Activated CD8-positive, alpha-beta T cell treated with anti-CD3 and anti-CD28 coated beads, Interleukin-2, amount 10 ng/mL, durations not matched to agents 7 days and 5 days (primary cell): Measurements from ENCODE around the gene ZNF580. TPM values are rescaled to one million over a fixed set of nuclear protein-coding genes. Genes with fewer than 3 reads are reported as not detected.

ENCODE experiments used
- ATAC-seq: fragments of 150-1000 bp; cut with Tn5 transposase; one replicate; pipeline ENCODE4 v1.10.0; 2021; ENCODE audit warnings: moderate library complexity
- CTCF ChIA-PET: fragments of 350-600 bp; sonication (Branson Sonifier 250); formaldehyde crosslinking; loops from one replicate; lab custom pipeline; 2021; ENCODE audit warnings: antibody characterized with exemption; lab: Charles Lee
- POLR2A ChIA-PET: fragments of 350-600 bp; sonication (Branson Sonifier 250); formaldehyde crosslinking; loops from one replicate; lab custom pipeline; 2021; ENCODE audit warnings: antibody characterized with exemption; lab: Charles Lee
- DNase-seq: peaks from one replicate; pipeline ENCODE4 v3.0.0-alpha.2; 2020
- H3K27ac Mint-ChIP-seq: one replicate; pipeline ENCODE4 v1.8.0; 2021; ENCODE audit warnings: mild to moderate bottlenecking, mixed read lengths
- H3K27me3 Mint-ChIP-seq: one replicate; pipeline ENCODE4 v1.8.0; 2021; ENCODE audit warnings: low read depth, mixed read lengths
- H3K36me3 Mint-ChIP-seq: one replicate; pipeline ENCODE4 v1.8.0; 2021; ENCODE audit warnings: low read depth, mixed read lengths
- H3K4me1 Mint-ChIP-seq: one replicate; pipeline ENCODE4 v1.8.0; 2021; ENCODE audit warnings: low read depth, mixed read lengths
- H3K4me3 Mint-ChIP-seq: one replicate; pipeline ENCODE4 v1.8.0; 2021; ENCODE audit warnings: mild to moderate bottlenecking, mixed read lengths
- H3K9me3 Mint-ChIP-seq: one replicate; pipeline ENCODE4 v1.8.0; 2022; ENCODE audit warnings: mixed read lengths; ENCODE audit not compliant: insufficient read depth
- total RNA-seq, 2 experiments: library from RNA; stranded (reverse); gene quantifications; one replicate each; pipeline ENCODE4 v1.2.3, GENCODE V29; 2021

Gene ZNF580
- total RNA-seq, 2 experiments from 2014 or later = 30.2 to 32.1 TPM

GRCh38 chr19:55626350-55626749 lies 14.5 kb upstream of the ZNF580 start:
- POLR2A ChIA-PET = interaction anchor here (1.1 to 2.8 kb wide), 4 partner anchors 9 to 150 kb away, joined by 3 to 27 read pairs (median 7); partner anchors contain the start of genes FIZ1, ZNF524, ZNF628 and ZNF865
- ATAC-seq (peak; percentile 73), DNase-seq (peak; percentile 84)
- Mint-ChIP-seq H3K9me3 (peaks cover 4% of the 10 kb centered on the region), H3K27me3 (peaks cover 13% of the 10 kb centered on the region), H3K36me3 (peaks cover 3% of the 10 kb centered on the region), H3K4me1 (peaks cover 39% of the 10 kb centered on the region), H3K27ac (peak overlapping the region; percentile 87), H3K4me3 (peak overlapping the region; percentile 71)
- CTCF ChIA-PET = interaction anchor here (0.8 to 7.1 kb wide), 21 partner anchors 9 to 508 kb away, joined by 3 to 59 read pairs (median 4); partner anchors contain the start of genes ISOC2, TMEM238, U2AF2 and ZNF524

- no peak overlapping the region for H3K4me3 Mint-ChIP-seq
- peak overlapping the region; percentile 56 for H3K27ac Mint-ChIP-seq
- CTCF ChIA-PET = interaction anchor here (0.6 to 4.9 kb wide), 35 partner anchors 9 to 701 kb away, joined by 3 to 46 read pairs (median 7); partner anchors contain the start of genes CCDC106, FIZ1, ISOC2 and TMEM238
- peaks cover 15% of the 10 kb centered on the region for H3K36me3 Mint-ChIP-seq
- peak; percentile 42 for ATAC-seq
- peak; percentile 95 for DNase-seq
- peaks cover 53% of the 10 kb centered on the region for H3K4me1 Mint-ChIP-seq
- no peaks in the 10 kb centered on the region for H3K9me3 Mint-ChIP-seq
- H3K27me3 Mint-ChIP-seq = peaks cover 9% of the 10 kb centered on the region
- POLR2A ChIA-PET = interaction anchor here (0.6 to 1.6 kb wide), 8 partner anchors 10 to 225 kb away, joined by 3 to 5 read pairs (median 4); partner anchors contain the start of genes U2AF2 and UBE2S
These were observed 8.4 kb upstream of the ZNF580 start for GRCh38 chr19:55632463-55632834.

GRCh38 chr19:55633861-55634260 lies 6.9 kb upstream of the ZNF580 start:
- DNase-seq (no peak), ATAC-seq (no peak)
- ChIA-PET CTCF (interaction anchor here (1.1 to 4.9 kb wide), 18 partner anchors 9 to 699 kb away, joined by 3 to 46 read pairs (median 10); partner anchors contain the start of genes CCDC106, FIZ1, U2AF2 and ZNF524), POLR2A (interaction anchor here (1.1 to 1.6 kb wide), 3 partner anchors 12 to 27 kb away, joined by 3 to 5 read pairs (median 4); no protein-coding TSS in a partner anchor)
- Mint-ChIP-seq H3K27ac (peak overlapping the region; percentile 80), H3K4me1 (peaks cover 59% of the 10 kb centered on the region), H3K36me3 (peaks cover 23% of the 10 kb centered on the region), H3K27me3 (peaks cover 2% of the 10 kb centered on the region), H3K9me3 (no peaks in the 10 kb centered on the region), H3K4me3 (peak overlapping the region; percentile 100)

GRCh38 chr19:55635334-55635717 lies 5.5 kb upstream of the ZNF580 start:
- DNase-seq = no peak
- H3K27me3 Mint-ChIP-seq = no peaks in the 10 kb centered on the region

GRCh38 chr19:55635856-55636440 lies 4.9 kb upstream of the ZNF580 start:
- ChIA-PET CTCF (interaction anchor here (1.1 to 2.9 kb wide), 4 partner anchors 10 to 132 kb away, joined by 4 to 17 read pairs (median 10); partner anchors contain the start of gene U2AF2), POLR2A (interaction anchor here (0.7 to 2.7 kb wide), 5 partner anchors 9 to 37 kb away, joined by 3 to 8 read pairs (median 3); partner anchors contain the start of genes CCDC106 and FIZ1)
- Mint-ChIP-seq H3K4me3 (peak overlapping the region; percentile 100), H3K9me3 (no peaks in the 10 kb centered on the region), H3K36me3 (peaks cover 29% of the 10 kb centered on the region), H3K27ac (peak overlapping the region; percentile 100), H3K4me1 (peaks cover 77% of the 10 kb centered on the region), H3K27me3 (no peaks in the 10 kb centered on the region)
- ATAC-seq = no peak
- DNase-seq = no peak

More at GRCh38 chr19:55635334-55635717, 5.5 kb upstream of the ZNF580 start:
- Mint-ChIP-seq H3K4me1 (peaks cover 74% of the 10 kb centered on the region), H3K36me3 (peaks cover 28% of the 10 kb centered on the region), H3K4me3 (peak overlapping the region; percentile 100), H3K9me3 (no peaks in the 10 kb centered on the region), H3K27ac (peak overlapping the region; percentile 100)
- ChIA-PET POLR2A (interaction anchor here (0.7 to 2.7 kb wide), 8 partner anchors 8 to 54 kb away, joined by 3 to 8 read pairs (median 3); partner anchors contain the start of genes CCDC106, FIZ1, U2AF2 and ZNF784), CTCF (interaction anchor here (0.9 to 4.9 kb wide), 4 partner anchors 9 to 29 kb away, joined by 4 to 46 read pairs (median 17); partner anchors contain the start of genes U2AF2 and ZNF865)
- no peak for ATAC-seq

- ChIA-PET CTCF (interaction anchor here (1.1 to 2.9 kb wide), 4 partner anchors 10 to 133 kb away, joined by 4 to 17 read pairs (median 8); partner anchors contain the start of gene U2AF2), POLR2A (interaction anchor here (0.7 to 2.7 kb wide), 6 partner anchors 11 to 38 kb away, joined by 3 to 8 read pairs (median 4); partner anchors contain the start of genes CCDC106, FIZ1 and ZNF784)
- peaks cover 76% of the 10 kb centered on the region for H3K4me1 Mint-ChIP-seq
- H3K4me3 Mint-ChIP-seq = peak overlapping the region; percentile 100
- peaks cover 29% of the 10 kb centered on the region for H3K36me3 Mint-ChIP-seq
- no peak for DNase-seq
- H3K9me3 Mint-ChIP-seq = no peaks in the 10 kb centered on the region
- no peak for ATAC-seq
- no peaks in the 10 kb centered on the region for H3K27me3 Mint-ChIP-seq
- H3K27ac Mint-ChIP-seq = peak overlapping the region; percentile 100
These were observed 4.1 kb upstream of the ZNF580 start for GRCh38 chr19:55636723-55637122.

- no peak for ATAC-seq
These were observed 3.3 kb upstream of the ZNF580 start for GRCh38 chr19:55637534-55637933.

GRCh38 chr19:55638864-55639359 lies 1.9 kb upstream of the ZNF580 start:
- Mint-ChIP-seq H3K27me3 (no peaks in the 10 kb centered on the region), H3K9me3 (no peaks in the 10 kb centered on the region), H3K36me3 (peaks cover 37% of the 10 kb centered on the region), H3K27ac (peak overlapping the region; percentile 82), H3K4me1 (peaks cover 73% of the 10 kb centered on the region), H3K4me3 (peak overlapping the region; percentile 31)
- POLR2A ChIA-PET = interaction anchor here (1.0 kb wide), 1 partner anchor 9 kb away, joined by 3 read pairs; no protein-coding TSS in a partner anchor
- CTCF ChIA-PET = interaction anchor here (0.6 to 1.9 kb wide), 10 partner anchors 9 to 124 kb away, joined by 3 to 14 read pairs (median 3); partner anchors contain the start of genes CCDC106, FIZ1 and U2AF2
- DNase-seq = peak; percentile 78
- peak; percentile 10 for ATAC-seq

More at GRCh38 chr19:55637534-55637933, 3.3 kb upstream of the ZNF580 start:
- DNase-seq = no peak
- no peaks in the 10 kb centered on the region for H3K9me3 Mint-ChIP-seq
- peaks cover 31% of the 10 kb centered on the region for H3K36me3 Mint-ChIP-seq
- CTCF ChIA-PET = interaction anchor here (0.6 to 2.9 kb wide), 5 partner anchors 10 to 134 kb away, joined by 3 to 17 read pairs (median 4); partner anchors contain the start of genes CCDC106 and U2AF2
- H3K27ac Mint-ChIP-seq = peak overlapping the region; percentile 6
- H3K4me3 Mint-ChIP-seq = no peak overlapping the region
- H3K27me3 Mint-ChIP-seq = no peaks in the 10 kb centered on the region
- POLR2A ChIA-PET = interaction anchor here (0.8 to 2.7 kb wide), 4 partner anchors 10 to 32 kb away, joined by 3 to 8 read pairs (median 4); partner anchors contain the start of genes CCDC106 and ZNF784
- peaks cover 73% of the 10 kb centered on the region for H3K4me1 Mint-ChIP-seq

GRCh38 chr19:55640043-55640576 lies 692 bp upstream of the ZNF580 start:
- ChIA-PET POLR2A (interaction anchor here (0.8 kb wide), 1 partner anchor 15 kb away, joined by 4 read pairs; the partner anchor contains the start of gene U2AF2), CTCF (interaction anchor here (0.7 to 1.9 kb wide), 6 partner anchors 9 to 34 kb away, joined by 3 to 14 read pairs (median 4); partner anchors contain the start of genes U2AF2, ZNF784 and ZNF865)
- no peaks in the 10 kb centered on the region for H3K9me3 Mint-ChIP-seq
- peak; percentile 28 for ATAC-seq
- DNase-seq = peak; percentile 73
- H3K27me3 Mint-ChIP-seq = no peaks in the 10 kb centered on the region
- peak overlapping the region; percentile 90 for H3K27ac Mint-ChIP-seq
- H3K4me3 Mint-ChIP-seq = peak overlapping the region; percentile 78
- H3K36me3 Mint-ChIP-seq = peaks cover 35% of the 10 kb centered on the region
- H3K4me1 Mint-ChIP-seq = peaks cover 68% of the 10 kb centered on the region

GRCh38 chr19:55641426-55642152 lies 787 bp downstream of the ZNF580 start:
- Mint-ChIP-seq H3K27ac (peak overlapping the region; percentile 91), H3K4me3 (peak overlapping the region; percentile 82), H3K4me1 (peaks cover 61% of the 10 kb centered on the region), H3K36me3 (peaks cover 34% of the 10 kb centered on the region), H3K9me3 (no peaks in the 10 kb centered on the region), H3K27me3 (no peaks in the 10 kb centered on the region)
- ChIA-PET CTCF (interaction anchor here (1.2 to 2.0 kb wide), 3 partner anchors 13 to 42 kb away, joined by 3 to 17 read pairs (median 6); partner anchors contain the start of genes FIZ1, U2AF2 and ZNF865), POLR2A (interaction anchor here (1.7 to 1.9 kb wide), 2 partner anchors 9 to 13 kb away, joined by 4 to 7 read pairs; partner anchors contain the start of gene U2AF2)
- DNase-seq (peak; percentile 51), ATAC-seq (no peak)
